A549 (cell line): ENCODE measurements around the gene SLCO3A1. TPM values are rescaled to one million over a fixed set of nuclear protein-coding genes. Genes with fewer than 3 reads are reported as not detected.

Source experiments
- ATAC-seq, 2 experiments: fragments of 200-7000 bp in 1 of 2; fragments of >200 bp in 1 of 2; cut with Nextera tagmentation in 1 of 2; cut with Tn5 transposase in 1 of 2; 3 replicates each; pipeline versions ENCODE4 v1.8.0 to v1.9.1; 2018 to 2020; ENCODE audit warnings: mild to moderate bottlenecking in 1 of 2, moderate library complexity in 1 of 2
- CTCF ChIA-PET: fragments of 300-600 bp; sonication (Branson Sonifier 250); formaldehyde crosslinking; extraction: SDS; loops from one replicate; lab custom pipeline; 2021; ENCODE audit warnings: antibody characterized with exemption, inconsistent platforms; lab: Yijun Ruan, JAX
- POLR2A ChIA-PET: fragments of 350-600 bp; formaldehyde crosslinking; extraction: SDS; loops from one replicate; lab custom pipeline; 2021; ENCODE audit warnings: antibody characterized with exemption, inconsistent platforms; lab: Yijun Ruan, JAX
- DNase-seq, 2 experiments: peaks; one replicate each; pipeline versions ENCODE4 v3.0.0 to v3.0.0-alpha.2; 2011 to 2016; ENCODE audit warnings: low read depth in 1 of 2, low spot score in 1 of 2
- FAIRE-seq: peaks from 2 replicates; lab custom pipeline; 2011; peaks lifted over from hg19 to GRCh38; lab: Jason Lieb, UNC
- H3K27ac ChIP-seq, 2 experiments: fragments of >200 bp; sonication (Bioruptor Twin); formaldehyde crosslinking; 3 replicates each; pipeline ENCODE4 v1.5.1; 2016 to 2017
- H3K4me1 ChIP-seq: fragments of >200 bp; sonication (Bioruptor Twin); formaldehyde crosslinking; 3 replicates; pipeline ENCODE4 v1.6.1; 2016
- H3K4me2 ChIP-seq: fragments of >200 bp; sonication (Bioruptor Twin); formaldehyde crosslinking; 3 replicates; pipeline ENCODE4 v1.6.1; 2016
- H3K4me3 ChIP-seq: fragments of >200 bp; sonication (Bioruptor Twin); formaldehyde crosslinking; 3 replicates; pipeline ENCODE4 v1.5.1; 2016
- H3K9me3 ChIP-seq: fragments of >200 bp; sonication (Bioruptor Twin); formaldehyde crosslinking; 3 replicates; pipeline ENCODE4 v1.6.1; 2016
- BHLHE40 ChIP-seq: IDR thresholded peaks from 2 replicates; pipeline ENCODE4 v1.6.1; 2012; ENCODE audit warnings: low read depth, low read length, inconsistent platforms
- CBX8 ChIP-seq: fragments of 200-600 bp; sonication (generic); IDR thresholded peaks from 2 replicates; pipeline ENCODE4 v1.6.1; 2016
- CEBPB ChIP-seq, 2 experiments: fragments of >200 bp in 1 of 2; sonication (Bioruptor Twin) in 1 of 2; formaldehyde crosslinking in 1 of 2; IDR thresholded peaks; 2 replicates each; pipeline ENCODE4 v1.6.1; 2012 to 2016
- CHD4 ChIP-seq: fragments of 200-600 bp; sonication (generic); IDR thresholded peaks from 2 replicates; pipeline ENCODE4 v1.6.1; 2016; ENCODE audit warnings: antibody characterized with exemption, mild to moderate bottlenecking, borderline replicate concordance
- EHF ChIP-seq: fragments of 250-450 bp; sonication (Bioruptor Pico); IDR thresholded peaks from 2 replicates; pipeline ENCODE4 v1.5.0; 2020; ENCODE audit warnings: mild to moderate bottlenecking
- ESRRA ChIP-seq: fragments of 150-350 bp; IDR thresholded peaks from 2 replicates; pipeline ENCODE4 v1.6.1; 2014; ENCODE audit warnings: mild to moderate bottlenecking, low read length, borderline replicate concordance
- FOSL2 ChIP-seq, 2 experiments: fragments of 450-650 bp in 1 of 2; fragments of >200 bp in 1 of 2; sonication (Bioruptor Twin) in 1 of 2; formaldehyde crosslinking; IDR thresholded peaks; 2 replicates each; pipeline versions ENCODE4 v1.5.0 to v1.6.1; 2016 to 2020; ENCODE audit warnings: mild to moderate bottlenecking in 1 of 2, moderate library complexity in 1 of 2
- FOXS1 ChIP-seq: fragments of 250-450 bp; sonication (Bioruptor Pico); IDR thresholded peaks from 2 replicates; pipeline ENCODE4 v1.5.0; 2020; ENCODE audit warnings: mild to moderate bottlenecking, moderate library complexity
- GATA3 ChIP-seq: IDR thresholded peaks from 2 replicates; pipeline ENCODE4 v1.6.1; 2012; ENCODE audit warnings: borderline replicate concordance
- HOXB13 ChIP-seq: fragments of 250-450 bp; sonication (Bioruptor Pico); IDR thresholded peaks from 2 replicates; pipeline ENCODE4 v1.5.0; 2020; ENCODE audit warnings: low read depth, mild to moderate bottlenecking, moderate library complexity
- KDM5A ChIP-seq: fragments of 200-600 bp; sonication (generic); IDR thresholded peaks from 2 replicates; pipeline ENCODE4 v1.6.1; 2016; ENCODE audit warnings: antibody characterized with exemption, mild to moderate bottlenecking
- NFE2L2 ChIP-seq: fragments of 150-350 bp; conservative IDR thresholded peaks from 2 replicates; pipeline ENCODE4 v1.6.1; 2014; ENCODE audit warnings: low read length
- NR3C1 ChIP-seq: fragments of >200 bp; sonication (Bioruptor Twin); formaldehyde crosslinking; IDR thresholded peaks from 3 replicates; pipeline ENCODE4 v1.6.1; 2017
- PHF8 ChIP-seq: fragments of 200-600 bp; sonication (generic); IDR thresholded peaks from 2 replicates; pipeline ENCODE4 v1.6.1; 2016; ENCODE audit warnings: low read depth, mild to moderate bottlenecking, antibody characterized with exemption, moderate library complexity, borderline replicate concordance
- POLR2A ChIP-seq: IDR thresholded peaks from 2 replicates; pipeline ENCODE4 v1.6.1; 2012; ENCODE audit warnings: mild to moderate bottlenecking, low read length
- POLR2AphosphoS2 ChIP-seq: conservative IDR thresholded peaks from 2 replicates; pipeline ENCODE4 v1.6.1; 2012; ENCODE audit warnings: low read length, improper control_type of control experiment, inconsistent platforms
- RAD21 ChIP-seq, 2 experiments: fragments of >200 bp in 1 of 2; sonication (Bioruptor Twin) in 1 of 2; formaldehyde crosslinking in 1 of 2; IDR thresholded peaks in 1 of 2; conservative IDR thresholded peaks in 1 of 2; 2 replicates in 1 of 2; 3 replicates in 1 of 2; pipeline ENCODE4 v1.6.1; 2012 to 2018; ENCODE audit warnings: inconsistent platforms in 1 of 2
- RNF2 ChIP-seq: fragments of 200-600 bp; sonication (generic); IDR thresholded peaks from 2 replicates; pipeline ENCODE4 v1.6.1; 2016; ENCODE audit warnings: low read depth, mild to moderate bottlenecking, antibody characterized with exemption, moderate library complexity, borderline replicate concordance
- SMC3 ChIP-seq: fragments of >200 bp; sonication (Bioruptor Twin); formaldehyde crosslinking; IDR thresholded peaks from 3 replicates; pipeline ENCODE4 v1.6.1; 2018; ENCODE audit warnings: inconsistent platforms
- SREBF2 ChIP-seq: fragments of 450-650 bp; IDR thresholded peaks from 2 replicates; pipeline ENCODE4 v1.6.1; 2014; ENCODE audit warnings: mild to moderate bottlenecking, moderate library complexity
- ZNF302 ChIP-seq: fragments of 250-450 bp; sonication (Bioruptor Pico); IDR thresholded peaks from 2 replicates; pipeline ENCODE4 v1.9.0; 2021; ENCODE audit warnings: inconsistent platforms, mild to moderate bottlenecking, moderate library complexity
- WGBS: methylation state at CpG from one replicate; pipeline ENCODE4 v1.1.6; 2017; ENCODE audit errors: missing lambda C conversion rate; 5-methylcytosine and 5-hydroxymethylcytosine counted together
- polyA plus RNA-seq, 4 experiments: library from polyadenylated mRNA; depleted of rRNA in 3 of 4; stranded (reverse); fragments of >200 nt; fragmentation: RNase III in 1 of 4; extraction: RNeasy Plus Mini Kit Qiagen cat#74134 plus additional on column Dnase treatment in 1 of 4; gene quantifications; 2 replicates in 3 of 4; 3 replicates in 1 of 4; pipeline ENCODE4 v1.2.3, GENCODE V29; 2011 to 2017
- TF ChIP-seq, protein P1 (sequence below): fragments of 200-600 bp; sonication (generic); IDR thresholded peaks from 2 replicates; pipeline ENCODE4 v1.6.1; 2016; ENCODE audit warnings: antibody characterized with exemption, mild to moderate bottlenecking, moderate library complexity

The SLCO3A1 gene
- polyA plus RNA-seq, 2 of the 4 experiments (the other 2 are of a cell fraction) = 16.8 to 17.0 TPM

DNA sequence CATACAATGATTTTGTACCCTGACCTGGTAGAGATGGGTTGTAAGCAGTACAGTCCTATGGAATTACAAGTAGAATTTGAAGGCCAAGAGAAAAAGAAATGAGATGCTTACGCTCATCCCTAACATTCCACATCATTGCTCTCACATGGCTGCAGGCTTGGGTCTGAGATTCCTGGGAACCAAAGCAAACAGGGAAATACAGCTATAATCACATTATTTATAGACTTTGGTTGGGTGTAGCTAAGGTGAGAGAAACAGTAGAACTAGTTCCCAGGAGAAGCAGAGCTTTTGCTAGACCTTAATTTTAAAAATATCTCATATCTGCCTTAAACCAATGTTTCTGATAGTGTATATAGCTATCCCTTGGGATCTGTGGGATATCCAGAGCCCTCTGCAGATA is 51.4 kb downstream of the SLCO3A1 start:
- ChIA-PET POLR2A (interaction anchor here (0.5 kb wide), 1 partner anchor 995 kb away, joined by 7 read pairs; no protein-coding TSS in a partner anchor), CTCF (interaction anchor here (0.6 to 1.2 kb wide), 4 partner anchors 9 to 845 kb away, joined by 3 to 4 read pairs (median 4); no protein-coding TSS in a partner anchor)
- WGBS = 89% methylated on average over 1 of the region's 1 CpG

DNA sequence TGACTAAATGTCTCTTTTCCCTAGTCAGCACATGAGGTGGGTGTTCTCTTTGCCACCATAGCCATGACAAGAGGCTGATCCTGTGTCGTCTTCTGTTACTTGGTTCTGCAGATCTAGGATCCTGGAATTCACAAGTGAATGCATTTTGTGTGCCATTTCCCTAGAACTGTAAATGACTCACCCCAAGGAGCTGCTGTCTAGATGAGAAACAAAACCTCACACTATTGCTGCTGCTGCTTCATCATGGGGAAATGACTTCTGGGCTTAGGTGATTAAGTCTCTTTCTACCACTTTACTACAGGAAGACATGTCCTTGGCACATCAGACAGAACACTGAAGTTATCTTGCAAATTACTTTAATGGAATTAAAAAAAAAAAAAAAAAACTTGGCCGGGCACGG is 54.9 kb downstream of the SLCO3A1 start:
- TF ChIP-seq CHD4 (no peak), FOSL2 (IDR thresholded peaks at IDR 0.05) (no peak), FOSL2 (CRISPR knock-in tag; IDR thresholded peaks at IDR 0.05) (0 out of 2 replicates have a peak, but pooled peaks have one; percentile 13)
- Histone ChIP-seq H3K4me3 (no peak overlapping the region), H3K9me3 (no peaks in the 10 kb centered on the region), H3K27ac (no peak overlapping the region), H3K4me1 (no peaks in the 10 kb centered on the region), H3K4me2 (no peak overlapping the region)
- CTCF ChIA-PET = interaction anchor here (0.6 kb wide), 1 partner anchor 174 kb away, joined by 3 read pairs; no protein-coding TSS in a partner anchor
- 93% methylated on average over 3 of the region's 3 CpGs for WGBS
- peak in 1 of 2 experiments; percentile 8 for DNase-seq
- POLR2A ChIA-PET = no interaction called here
- ATAC-seq = 0 out of 6 replicates have a peak, but pooled peaks of 1 of the 2 experiments have one; percentile 27
- FAIRE-seq = no peak

More for the DNA sequence above, 51.4 kb downstream of the SLCO3A1 start:
- no peak for TF ChIP-seq CBX8
- TF ChIP-seq RAD21 (conservative IDR thresholded peaks at IDR 0.05 in 1 of 2, IDR thresholded peaks at IDR 0.05 in 1 of 2) = no peak
- no peak for TF ChIP-seq SREBF2
- no peak for TF ChIP-seq PHF8
- no peak for TF ChIP-seq CEBPB (IDR thresholded peaks at IDR 0.05)
- TF ChIP-seq POLR2AphosphoS2 = no peak
- H3K4me1 ChIP-seq = no peaks in the 10 kb centered on the region
- H3K27ac ChIP-seq = no peak overlapping the region
- no peak for DNase-seq
- no peak overlapping the region for H3K4me2 ChIP-seq
- H3K9me3 ChIP-seq = 0 out of 3 replicates have a peak, but pooled peaks cover 4% of the 10 kb centered on the region
- no peak overlapping the region for H3K4me3 ChIP-seq
- no peak for FAIRE-seq
- no peak for ATAC-seq

DNA sequence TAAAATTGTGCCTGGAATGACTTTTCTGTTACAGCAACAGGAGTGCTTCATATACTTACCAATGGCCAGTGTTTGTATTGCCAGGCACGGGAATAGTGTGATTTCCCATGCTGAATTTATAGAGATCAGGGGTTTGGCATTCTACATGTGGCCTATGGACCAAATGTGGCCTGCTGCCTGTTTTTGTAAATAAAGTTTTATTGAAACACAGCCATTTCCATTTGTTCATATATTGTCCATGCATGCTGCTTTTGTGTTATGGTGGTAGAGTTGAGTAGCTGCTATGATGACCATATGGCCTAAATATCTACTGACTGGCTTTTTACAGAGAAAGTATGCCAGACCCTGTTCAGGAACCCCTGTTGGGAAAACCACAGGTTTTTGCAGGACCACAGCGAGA is 55.6 kb downstream of the SLCO3A1 start:
- Histone ChIP-seq H3K4me3 (no peak overlapping the region), H3K4me1 (no peaks in the 10 kb centered on the region), H3K9me3 (no peaks in the 10 kb centered on the region), H3K27ac (no peak overlapping the region), H3K4me2 (no peak overlapping the region)
- TF ChIP-seq ZNF302 (CRISPR knock-in tag) (no peak), BHLHE40 (no peak), GATA3 (no peak), CHD4 (no peak), EHF (CRISPR knock-in tag) (no peak), NFE2L2 (no peak), FOXS1 (CRISPR knock-in tag) (no peak), NR3C1 (no peak), POLR2A (no peak), ESRRA (no peak), KDM5A (no peak), HOXB13 (CRISPR knock-in tag) (no peak), SMC3 (no peak), RNF2 (no peak), FOSL2 (IDR thresholded peaks at IDR 0.05) (no peak), FOSL2 (CRISPR knock-in tag; IDR thresholded peaks at IDR 0.05) (no peak), CBX8 (no peak)
- TF ChIP-seq, protein P1, sequence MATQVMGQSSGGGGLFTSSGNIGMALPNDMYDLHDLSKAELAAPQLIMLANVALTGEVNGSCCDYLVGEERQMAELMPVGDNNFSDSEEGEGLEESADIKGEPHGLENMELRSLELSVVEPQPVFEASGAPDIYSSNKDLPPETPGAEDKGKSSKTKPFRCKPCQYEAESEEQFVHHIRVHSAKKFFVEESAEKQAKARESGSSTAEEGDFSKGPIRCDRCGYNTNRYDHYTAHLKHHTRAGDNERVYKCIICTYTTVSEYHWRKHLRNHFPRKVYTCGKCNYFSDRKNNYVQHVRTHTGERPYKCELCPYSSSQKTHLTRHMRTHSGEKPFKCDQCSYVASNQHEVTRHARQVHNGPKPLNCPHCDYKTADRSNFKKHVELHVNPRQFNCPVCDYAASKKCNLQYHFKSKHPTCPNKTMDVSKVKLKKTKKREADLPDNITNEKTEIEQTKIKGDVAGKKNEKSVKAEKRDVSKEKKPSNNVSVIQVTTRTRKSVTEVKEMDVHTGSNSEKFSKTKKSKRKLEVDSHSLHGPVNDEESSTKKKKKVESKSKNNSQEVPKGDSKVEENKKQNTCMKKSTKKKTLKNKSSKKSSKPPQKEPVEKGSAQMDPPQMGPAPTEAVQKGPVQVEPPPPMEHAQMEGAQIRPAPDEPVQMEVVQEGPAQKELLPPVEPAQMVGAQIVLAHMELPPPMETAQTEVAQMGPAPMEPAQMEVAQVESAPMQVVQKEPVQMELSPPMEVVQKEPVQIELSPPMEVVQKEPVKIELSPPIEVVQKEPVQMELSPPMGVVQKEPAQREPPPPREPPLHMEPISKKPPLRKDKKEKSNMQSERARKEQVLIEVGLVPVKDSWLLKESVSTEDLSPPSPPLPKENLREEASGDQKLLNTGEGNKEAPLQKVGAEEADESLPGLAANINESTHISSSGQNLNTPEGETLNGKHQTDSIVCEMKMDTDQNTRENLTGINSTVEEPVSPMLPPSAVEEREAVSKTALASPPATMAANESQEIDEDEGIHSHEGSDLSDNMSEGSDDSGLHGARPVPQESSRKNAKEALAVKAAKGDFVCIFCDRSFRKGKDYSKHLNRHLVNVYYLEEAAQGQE = no peak
- POLR2A ChIA-PET = no interaction called here
- no peak for ATAC-seq
- FAIRE-seq = no peak
- WGBS = 80% methylated on average over 2 of the region's 2 CpGs
- no peak for DNase-seq
- CTCF ChIA-PET = interaction anchor here (2.7 kb wide), 1 partner anchor 169 kb away, joined by 8 read pairs; no protein-coding TSS in a partner anchor
